Measurements from ENCODE around the gene SLC10A6. TPM values are rescaled to one million over a fixed set of nuclear protein-coding genes. Genes with fewer than 3 reads are reported as not detected.
"Not testable (repeated sequence)": the region's sequence is repeated elsewhere in the genome, so short reads cannot be mapped to it uniquely, and the experiment has no call there.

The SLC10A6 gene, protein sequence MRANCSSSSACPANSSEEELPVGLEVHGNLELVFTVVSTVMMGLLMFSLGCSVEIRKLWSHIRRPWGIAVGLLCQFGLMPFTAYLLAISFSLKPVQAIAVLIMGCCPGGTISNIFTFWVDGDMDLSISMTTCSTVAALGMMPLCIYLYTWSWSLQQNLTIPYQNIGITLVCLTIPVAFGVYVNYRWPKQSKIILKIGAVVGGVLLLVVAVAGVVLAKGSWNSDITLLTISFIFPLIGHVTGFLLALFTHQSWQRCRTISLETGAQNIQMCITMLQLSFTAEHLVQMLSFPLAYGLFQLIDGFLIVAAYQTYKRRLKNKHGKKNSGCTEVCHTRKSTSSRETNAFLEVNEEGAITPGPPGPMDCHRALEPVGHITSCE
- total RNA-seq: 0.19 and 0.85 TPM in 2 replicates

DNA sequence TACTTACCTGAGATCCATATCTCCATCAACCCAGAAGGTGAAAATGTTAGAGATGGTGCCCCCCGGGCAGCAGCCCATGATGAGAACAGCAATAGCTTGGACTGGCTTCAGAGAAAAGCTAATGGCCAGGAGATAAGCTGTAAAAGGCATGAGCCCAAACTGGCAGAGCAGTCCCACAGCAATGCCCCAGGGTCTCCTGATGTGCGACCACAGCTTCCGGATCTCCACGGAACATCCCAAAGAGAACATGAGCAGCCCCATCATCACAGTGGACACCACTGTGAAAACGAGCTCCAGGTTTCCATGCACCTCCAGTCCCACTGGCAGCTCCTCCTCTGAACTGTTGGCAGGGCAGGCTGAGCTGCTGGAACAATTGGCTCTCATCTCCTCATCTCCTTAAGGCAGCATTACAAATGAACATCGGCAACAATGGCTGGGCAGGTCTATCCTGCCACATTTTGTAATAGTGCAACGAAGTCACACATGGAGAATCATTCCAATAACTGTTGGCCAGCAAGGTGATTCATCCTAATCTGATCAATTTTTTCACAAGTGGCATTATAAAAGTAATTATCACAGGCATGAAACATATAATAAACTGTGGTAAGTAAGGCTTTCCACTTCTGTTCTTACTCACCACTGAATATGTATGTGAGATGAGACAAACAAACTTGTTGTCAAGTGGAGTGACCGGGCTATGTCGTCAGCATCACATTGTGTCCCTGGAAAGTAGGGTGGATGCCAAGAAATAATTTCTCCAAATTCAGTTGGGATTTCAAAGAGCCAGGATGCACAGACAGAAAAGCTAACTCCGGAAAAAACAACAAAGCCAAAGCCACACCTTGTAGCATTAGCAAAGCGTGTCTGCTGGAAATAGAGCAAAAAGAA is at the start of gene SLC10A6:
Gene SLC10A6 (minus strand): TSS at position 653 of the 888 bp plus-strand sequence. CDS start 269 bp downstream, at position 384.
- peak; percentile 12 for DNase-seq

DNA sequence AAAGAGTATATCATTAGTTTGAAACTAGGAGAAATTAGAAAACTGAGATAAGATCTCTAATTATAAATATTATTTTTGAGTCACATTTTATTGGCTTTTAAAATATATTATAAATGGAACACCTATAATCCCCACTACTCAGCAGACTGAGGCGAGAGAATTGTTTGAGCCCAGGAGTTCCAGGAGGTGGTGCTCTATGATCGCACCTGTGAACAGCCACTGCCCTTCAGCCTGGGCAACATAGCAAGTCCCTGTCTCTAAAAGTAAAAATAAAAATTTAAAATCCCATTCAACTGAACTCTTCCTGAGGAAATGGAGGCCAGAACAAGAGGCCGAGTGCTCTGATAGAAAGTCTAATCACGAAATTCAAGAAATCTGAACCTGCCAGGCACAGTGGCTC is 49.4 kb upstream of the SLC10A6 start:
- peak; percentile 39 for DNase-seq

DNA sequence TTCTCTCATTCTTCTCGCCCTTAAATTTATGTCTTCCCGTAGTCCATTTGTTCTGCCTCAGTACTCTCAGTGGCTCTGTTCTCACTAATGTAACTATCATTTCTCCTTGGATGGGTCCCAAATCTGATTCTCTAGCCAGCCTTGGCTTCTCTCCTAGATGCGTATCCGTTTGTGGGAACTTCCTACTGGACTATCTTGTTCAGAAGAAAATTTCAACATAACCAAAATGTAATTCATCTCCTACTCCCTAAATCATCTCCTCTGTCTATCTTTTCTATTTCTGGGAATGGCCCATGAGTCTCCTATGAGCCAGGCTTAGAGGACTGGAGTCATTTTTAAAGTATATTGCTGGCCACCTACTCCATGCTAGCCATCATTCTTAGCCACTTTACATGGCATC is 47.4 kb upstream of the SLC10A6 start:
- no peak for DNase-seq

DNA sequence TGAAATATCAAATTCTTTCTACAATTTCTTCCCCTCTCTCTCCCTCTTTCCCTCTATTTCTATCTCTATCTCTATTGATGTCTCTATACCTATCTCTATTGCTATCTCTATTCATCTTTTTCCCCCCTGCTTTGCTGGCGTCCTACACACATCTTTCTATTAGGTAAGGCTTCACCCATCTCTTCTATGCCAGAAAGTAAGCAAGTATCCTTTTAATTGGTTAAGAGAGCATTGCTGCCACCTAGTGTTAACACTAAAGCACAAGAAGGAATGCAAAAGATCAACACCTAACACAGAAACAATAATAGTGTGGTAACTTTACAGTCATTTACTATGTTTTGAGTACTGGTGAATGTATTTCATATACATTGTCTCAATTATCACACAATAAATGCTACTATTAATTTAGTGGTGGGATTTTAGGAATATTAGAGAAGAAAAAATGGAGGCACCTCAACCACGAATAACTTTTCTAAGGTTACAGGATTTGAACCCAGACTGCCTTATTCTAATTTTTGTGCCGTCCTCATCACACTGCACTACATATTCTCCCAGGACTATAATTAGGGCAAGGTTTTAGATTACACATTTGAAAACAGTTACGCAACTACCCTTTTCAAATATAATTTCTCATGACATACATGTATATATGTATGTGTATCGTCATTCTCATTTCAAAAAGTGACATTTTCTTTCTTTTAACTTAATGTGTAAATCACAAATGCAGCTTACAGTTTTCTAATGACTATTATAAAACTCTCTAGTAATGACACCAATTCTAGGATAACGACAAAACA is 46.7 kb upstream of the SLC10A6 start:
- peak; percentile 80 for DNase-seq

DNA sequence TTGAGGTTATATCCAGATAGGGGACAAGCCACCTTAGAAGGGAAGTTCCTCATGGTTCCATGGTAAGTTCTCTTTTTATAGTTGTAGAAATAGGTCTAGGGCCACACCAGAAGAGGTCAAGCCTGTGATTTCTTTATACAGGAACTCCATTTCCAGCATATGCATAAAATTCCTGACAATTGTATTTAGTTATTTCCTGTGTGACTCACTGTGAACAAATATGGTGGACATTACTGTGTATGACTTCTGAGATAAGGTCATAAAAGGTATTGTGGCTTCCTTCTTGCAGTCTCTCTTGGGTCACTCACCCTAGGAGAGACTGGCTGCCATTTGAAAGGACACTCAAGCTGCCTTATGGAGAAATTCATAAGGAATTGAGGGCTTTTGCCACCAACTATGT is 45.3 kb upstream of the SLC10A6 start:
- DNase-seq: peak; percentile 61

DNA sequence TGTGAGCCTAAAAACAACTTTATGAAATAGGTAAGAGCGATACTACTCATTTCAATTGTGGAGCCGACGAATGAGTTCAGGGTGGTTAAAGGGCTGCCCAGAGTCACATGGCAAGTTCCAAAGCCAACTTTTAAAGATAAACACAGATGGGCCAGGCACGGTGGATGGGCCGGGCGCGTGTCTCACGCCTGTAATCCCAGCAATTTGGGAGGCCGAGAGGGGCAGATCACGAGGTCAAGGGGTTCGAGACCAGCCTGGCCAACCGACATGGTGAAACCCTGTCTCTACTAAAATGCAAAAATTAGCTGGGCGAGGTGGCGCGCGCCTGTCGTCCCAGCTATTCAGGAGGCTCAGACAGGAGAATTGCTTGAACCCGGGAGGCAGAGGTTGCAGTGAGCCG is 44.0 kb upstream of the SLC10A6 start:
- no peak for DNase-seq

DNA sequence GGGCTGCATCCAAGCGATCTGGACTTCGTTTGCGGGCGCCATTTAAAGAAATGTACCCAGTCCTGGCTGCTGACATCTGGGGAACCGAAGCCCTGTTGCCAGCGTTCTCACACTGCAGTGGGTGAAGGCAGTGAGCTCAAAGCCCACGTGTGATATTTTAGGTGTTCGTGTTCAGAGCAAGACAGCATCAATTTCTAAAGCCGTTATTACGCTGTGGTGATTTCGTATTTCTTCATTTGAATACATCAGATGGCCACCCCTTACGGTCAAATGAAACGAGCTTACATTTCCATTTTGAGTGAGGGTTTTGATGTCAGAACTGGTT is 43.4 kb upstream of the SLC10A6 start:
- DNase-seq: no peak

DNA sequence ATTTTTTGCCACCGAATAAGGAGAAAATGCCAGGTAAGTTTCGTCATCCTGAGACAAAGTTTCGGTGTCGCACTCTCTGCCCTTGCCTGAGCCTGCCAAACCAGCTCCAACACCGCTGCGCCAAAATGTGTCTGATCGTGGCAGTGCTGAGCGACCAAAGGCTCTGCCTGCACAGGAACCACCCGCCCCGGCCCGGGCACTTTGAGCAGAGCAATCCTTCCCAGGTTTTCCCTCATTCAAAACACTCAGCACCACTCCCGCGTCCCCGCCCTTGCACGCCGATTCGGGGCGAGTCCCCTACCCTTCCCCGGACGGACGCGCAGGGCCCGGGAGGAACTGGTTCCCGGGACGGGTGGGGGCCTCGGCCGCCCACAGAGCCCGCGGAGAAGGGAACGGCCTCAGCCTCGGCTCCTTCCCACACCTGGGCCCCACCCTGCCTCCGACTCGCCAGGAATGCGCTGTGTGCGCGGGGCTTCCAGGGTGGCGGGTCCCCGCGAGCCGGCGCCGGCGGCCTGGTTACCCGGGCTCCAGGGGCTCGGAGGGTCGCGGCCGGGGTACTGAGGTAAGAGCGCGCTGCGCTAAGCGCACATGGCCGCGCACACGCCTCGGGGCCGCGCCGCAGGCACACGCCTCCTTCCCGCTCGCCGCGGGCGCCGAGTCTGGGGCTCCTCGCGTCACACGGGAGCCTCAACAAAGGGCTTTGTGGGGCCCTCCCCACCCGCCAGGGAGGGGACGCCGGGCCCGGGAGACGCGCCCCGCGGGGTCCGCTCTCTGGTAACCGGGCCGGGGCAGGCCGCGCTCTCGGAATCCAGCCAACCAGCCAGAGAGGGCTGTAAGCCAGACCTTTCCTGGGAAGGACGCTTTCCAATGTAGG is 42.8 kb upstream of the SLC10A6 start, which contains the start of gene C4orf36:
Gene C4orf36 (minus strand): TSS at position 661 of the 874 bp plus-strand sequence. CDS start 902 bp downstream, outside the sequence.
- DNase-seq: peak; percentile 42

DNA sequence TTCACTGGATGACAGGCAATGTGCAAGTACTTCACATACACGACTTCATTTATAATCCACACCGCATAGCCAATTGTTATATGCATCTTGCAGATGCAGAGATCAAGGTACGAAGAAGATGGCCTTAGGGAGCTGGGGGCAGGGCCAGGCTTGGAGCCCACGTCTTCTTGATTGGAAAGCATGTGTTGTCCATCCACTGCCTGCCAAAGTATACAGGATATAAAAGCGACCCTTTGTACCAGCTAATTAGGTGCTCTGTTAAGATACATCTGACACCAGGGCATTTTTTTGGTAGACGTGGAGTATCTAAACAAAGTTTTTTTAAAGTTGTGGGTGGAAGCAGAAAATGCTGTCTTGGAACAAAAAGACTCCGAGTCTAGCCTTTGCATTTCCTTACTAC is 41.6 kb upstream of the SLC10A6 start:
- DNase-seq: no peak

DNA sequence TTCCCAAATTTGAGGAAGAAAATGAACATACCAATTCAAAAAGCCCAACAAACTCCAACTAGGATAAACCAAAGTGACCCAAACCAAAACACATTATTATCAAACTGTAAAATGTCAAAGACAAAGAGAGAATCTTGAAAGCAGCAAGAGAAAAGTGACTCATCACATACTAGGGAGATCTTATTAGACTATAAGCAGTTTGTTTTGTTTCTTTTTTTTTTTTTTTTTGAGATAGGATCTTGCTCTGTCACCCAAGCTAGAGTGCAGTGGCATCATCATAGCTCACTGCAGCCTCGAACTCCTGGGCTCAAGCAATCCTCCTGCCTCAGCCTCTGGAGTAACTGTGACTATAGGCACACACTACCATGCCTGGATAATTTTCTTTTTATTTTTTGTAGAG is 30.5 kb upstream of the SLC10A6 start:
- DNase-seq: no peak

DNA sequence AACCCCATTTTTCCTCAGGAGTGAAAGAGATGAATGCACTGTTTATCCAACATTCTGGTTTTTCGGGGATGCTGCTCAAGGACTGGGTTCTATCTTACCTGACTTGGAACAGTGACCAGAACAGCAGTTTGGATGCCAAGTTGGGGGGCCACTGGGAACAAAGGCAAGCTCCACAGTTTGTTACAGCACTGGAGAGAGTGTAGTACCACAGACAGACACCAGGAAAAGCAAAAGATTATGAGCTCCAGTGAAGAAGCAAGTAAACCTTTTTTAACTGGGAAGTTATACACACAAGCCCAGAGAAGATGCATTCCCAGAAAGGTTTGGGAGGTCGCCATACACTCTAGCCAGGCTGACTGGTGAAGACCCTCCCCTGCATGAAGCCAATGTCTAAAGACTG is 29.5 kb upstream of the SLC10A6 start:
- DNase-seq: no peak

DNA sequence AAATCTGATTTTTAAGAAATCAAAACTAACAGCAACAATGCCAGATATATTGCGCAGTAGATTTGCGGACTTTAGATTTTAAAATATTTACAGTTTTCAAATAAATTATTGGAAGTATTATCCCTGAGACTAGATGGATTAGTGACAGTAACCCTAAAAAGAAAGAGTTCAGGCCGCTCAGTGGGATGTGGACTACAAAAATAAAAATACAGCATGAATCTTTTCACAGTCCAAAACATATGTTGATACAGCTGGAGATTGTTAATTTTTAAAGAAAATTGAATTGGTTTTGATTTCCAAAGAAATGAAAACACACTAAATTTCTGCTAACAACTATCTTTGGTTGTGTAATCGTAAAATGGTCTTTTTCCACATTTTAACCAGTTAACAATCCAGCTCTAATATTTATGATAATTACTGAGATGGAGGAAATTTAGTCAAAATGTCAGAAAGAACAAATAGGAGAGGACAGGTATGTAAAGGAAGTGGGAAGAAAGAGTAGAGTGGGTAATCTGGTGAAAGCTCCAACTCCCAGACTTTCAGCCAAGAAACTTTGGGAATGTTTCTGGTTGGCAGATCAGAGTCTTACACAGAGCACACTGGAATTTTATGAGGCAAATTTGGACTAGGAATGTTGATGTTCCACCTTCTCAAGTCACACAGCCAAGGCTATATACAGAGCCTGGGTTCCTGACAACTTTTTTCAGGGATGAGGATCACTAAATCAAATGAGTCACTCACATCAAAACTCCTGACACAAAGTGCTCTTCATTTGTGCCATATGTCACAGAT is 27.9 kb upstream of the SLC10A6 start:
- no peak for DNase-seq

DNA sequence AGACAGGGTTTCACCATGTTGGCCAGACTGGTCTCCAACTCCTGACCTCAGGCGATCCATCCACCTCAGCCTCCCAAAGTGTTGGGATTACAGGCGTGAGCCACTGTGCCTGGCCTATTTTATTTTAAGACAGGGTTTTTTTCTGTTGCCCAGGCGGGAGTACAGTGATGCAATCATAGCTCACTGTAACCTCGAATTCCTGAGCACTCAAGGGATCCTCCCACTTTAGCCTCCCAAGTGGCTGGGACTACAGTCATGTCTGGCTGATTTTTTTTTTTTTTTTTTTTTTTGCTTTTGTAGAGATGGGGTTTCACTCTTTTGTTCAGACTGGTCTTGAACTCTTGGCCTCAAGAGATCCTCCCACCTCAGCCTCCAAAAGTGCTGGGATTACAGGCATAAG is 26.3 kb upstream of the SLC10A6 start:
- not testable (repeated sequence) for DNase-seq

DNA sequence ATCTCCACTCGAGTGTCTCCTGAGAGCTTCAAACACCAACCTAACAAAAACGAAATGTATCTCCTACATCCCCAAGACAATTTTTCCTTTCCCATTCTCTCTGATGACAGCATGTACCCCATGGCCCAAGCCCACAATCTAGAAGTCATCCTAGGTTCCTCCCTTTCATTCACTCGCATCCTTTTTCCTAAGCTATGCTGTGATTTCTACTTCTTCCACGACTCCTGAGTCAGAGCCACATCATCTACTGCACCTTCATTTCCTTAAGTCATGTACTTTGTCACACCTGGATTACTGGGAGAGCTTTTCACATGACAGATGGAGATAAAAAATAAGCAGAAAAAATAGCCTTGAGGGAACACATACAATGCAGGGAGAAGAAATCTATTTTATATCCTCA is 23.0 kb upstream of the SLC10A6 start:
- no peak for DNase-seq

DNA sequence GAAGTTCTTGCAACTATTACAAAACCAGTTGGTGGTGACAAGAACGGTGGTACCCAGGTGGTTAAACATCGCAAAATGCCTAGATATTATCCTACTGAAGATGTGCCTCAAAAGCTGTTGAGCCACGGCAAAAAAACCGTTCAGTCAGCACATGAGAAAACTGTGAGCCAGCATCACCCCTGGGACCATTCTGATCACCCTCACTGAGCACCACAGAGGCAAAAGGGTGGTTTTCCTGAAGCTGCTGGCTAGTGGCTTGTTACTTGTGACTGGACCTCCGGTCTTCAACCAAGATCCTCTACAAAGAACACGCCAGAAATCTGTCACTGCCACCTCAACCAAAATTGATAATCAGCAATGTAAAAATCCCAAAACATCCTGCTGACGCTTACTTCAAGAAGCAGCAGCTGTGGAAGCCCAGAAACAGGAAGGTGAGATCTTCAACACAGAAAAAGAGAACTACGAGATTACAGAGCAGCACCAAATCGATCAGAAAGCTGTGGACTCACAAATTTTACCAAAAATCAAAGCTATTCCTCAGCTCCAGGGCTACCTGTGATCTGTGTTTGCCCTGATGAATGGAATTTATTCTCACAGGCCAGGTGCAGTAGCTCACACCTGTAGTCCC is 21.4 kb upstream of the SLC10A6 start:
- no peak for DNase-seq

DNA sequence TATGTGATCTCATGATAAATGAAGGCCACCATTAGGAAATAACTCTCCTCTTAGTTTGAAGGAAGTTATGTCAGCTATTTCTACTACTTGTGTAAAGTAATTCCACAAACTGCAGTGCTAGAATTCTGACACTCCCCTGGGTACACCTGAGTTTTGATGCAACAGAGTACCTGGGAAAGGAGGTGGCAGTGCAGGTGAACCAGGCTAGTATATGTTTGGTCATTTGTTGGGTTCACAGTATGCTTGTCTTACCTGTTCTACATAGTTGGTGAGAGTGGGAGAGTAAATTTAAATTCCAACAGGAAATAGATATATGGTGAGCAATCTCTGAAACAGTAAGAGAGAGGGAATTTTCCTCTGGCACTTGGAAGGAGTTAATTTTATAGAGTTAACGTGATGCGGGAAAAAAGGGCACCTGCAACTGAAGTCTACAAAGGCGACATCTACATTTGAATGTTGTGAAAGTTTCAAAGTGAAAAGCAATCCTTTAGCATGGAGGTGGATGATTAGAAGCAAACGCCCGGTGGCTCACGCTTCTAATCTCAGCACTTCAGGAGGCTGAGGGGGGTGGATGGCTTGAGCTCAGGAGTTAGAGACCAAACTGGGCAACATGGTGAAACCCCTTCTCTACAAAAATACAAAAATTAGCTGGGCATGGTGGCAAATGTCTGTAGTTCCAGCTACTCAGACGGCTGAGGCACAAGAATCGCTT is 8.3 kb upstream of the SLC10A6 start:
- DNase-seq: no peak

DNA sequence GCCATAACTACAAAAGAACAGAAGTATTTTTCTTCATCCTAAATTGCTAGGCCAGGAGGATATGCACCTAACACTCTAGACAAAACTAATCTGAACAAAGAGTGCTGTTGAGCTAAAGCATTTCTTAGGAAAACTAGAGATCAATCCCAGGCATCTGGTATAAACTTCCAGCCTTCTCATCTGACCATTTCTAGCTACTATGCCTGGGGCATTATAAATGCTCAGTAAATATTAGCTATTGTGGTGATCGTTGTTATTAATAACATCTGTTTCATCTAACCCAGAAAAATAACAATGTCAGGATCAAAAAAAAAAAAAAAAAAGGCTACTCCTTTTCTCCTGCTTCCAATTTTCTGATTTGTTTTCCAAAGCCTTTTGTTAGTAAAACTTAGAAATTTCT is 7.7 kb upstream of the SLC10A6 start:
- DNase-seq: no peak

DNA sequence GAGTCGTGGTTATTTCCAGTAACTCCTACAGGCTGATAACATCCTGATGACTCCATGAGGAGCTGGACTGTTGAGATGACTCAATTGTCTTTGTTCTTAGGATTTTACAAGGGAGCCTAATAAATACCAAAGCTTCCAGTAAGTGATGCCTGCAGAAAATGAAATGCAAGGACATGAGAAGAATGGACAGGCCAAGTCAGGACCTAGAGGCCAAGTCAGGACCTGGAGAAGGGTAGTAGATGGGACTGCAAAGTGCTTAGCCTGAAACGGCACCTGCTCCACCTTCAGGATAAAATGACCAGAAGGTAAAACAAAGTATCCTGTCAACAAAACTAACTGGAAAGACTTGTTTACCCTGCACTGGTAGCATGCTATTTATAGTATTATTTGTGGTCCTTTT is 6.4 kb upstream of the SLC10A6 start:
- no peak for DNase-seq

DNA sequence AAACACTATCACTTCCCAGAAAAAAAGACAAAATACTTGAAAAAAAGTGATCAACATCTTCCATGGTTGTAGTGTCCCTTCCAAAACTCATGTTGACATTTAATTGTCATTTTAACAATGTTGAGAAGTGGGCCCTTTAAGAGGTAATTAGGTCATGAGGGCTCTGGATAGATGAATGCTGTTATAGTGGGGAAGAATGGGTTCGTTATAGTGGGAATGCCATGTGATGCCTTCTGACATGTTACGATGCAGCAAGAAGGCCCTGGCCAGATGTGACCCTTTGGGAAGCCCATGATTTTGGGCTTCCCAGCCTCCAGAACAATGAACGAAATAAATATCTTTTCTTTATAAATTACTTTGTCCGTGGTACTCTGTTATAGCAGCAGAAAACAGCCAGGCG is 4.0 kb upstream of the SLC10A6 start:
- no peak for DNase-seq

DNA sequence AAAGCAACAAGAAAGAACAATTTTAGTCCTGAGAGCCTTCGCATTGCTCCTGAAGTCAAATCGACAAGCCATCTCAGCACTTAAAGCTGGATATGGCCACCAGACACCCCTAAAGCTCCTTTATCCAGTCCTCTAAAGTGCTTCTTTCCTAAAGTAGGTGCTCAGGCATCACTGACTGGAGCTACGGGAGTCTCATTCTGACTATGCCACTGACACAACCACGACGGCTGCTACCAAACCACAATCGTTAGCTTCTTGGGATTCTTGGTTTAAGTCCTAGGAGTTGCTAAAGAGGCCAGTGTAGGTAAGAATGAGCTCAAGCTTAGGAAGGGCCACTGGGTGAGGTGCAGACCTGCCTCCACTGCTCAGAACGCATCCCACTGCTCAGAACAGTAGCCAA is 1.0 kb downstream of the SLC10A6 start:
- DNase-seq: no peak
